Measurements from ENCODE around the gene DALRD3. TPM values are rescaled to one million over a fixed set of nuclear protein-coding genes. Genes with fewer than 3 reads are reported as not detected.

The DALRD3 gene
- polyA plus RNA-seq, 1 of the 3 experiments (the other 2 are of a cell fraction), result 82.7 TPM

GRCh38 chr3:48993834-48994233, 24.5 kb downstream of the DALRD3 start:
- Histone ChIP-seq H3K27me3 (ENCODE audit: insufficient read depth) (no peaks in the 10 kb centered on the region), H3K4me2 (no peak overlapping the region), H3K79me2 (ENCODE audit: insufficient read depth) (peaks cover 19% of the 10 kb centered on the region), H4K20me1 (ENCODE audit: insufficient read depth) (no peaks in the 10 kb centered on the region), H3K9ac (no peak overlapping the region), H3F3A (replicated peaks; ENCODE audit: insufficient read depth) (peaks cover 4% of the 10 kb centered on the region), H3K27ac (ENCODE audit: low read depth in 2 of 2, low read length in 1 of 2) (no peak overlapping the region), H3K36me3 (replicated peaks in 1 of 2; ENCODE audit: control insufficient read depth in 1 of 2, insufficient read depth in 2 of 2, low read length in 1 of 2) (no peaks in the 10 kb centered on the region), H3K9me3 (no peaks in the 10 kb centered on the region), H3K4me3 (ENCODE audit: low read depth in 2 of 2, low read length in 1 of 2) (no peak overlapping the region), H2AFZ (ENCODE audit: low read depth) (no peak overlapping the region), H3K9me2 (no peaks in the 10 kb centered on the region), H3K4me1 (ENCODE audit: control insufficient read depth in 1 of 2, insufficient read depth in 2 of 2, low read depth in 1 of 2, low read length in 1 of 2) (peaks cover 0 to 21% of the 10 kb centered on the region in 2 experiments; a peak in 1 of 4 replicates)
- TF ChIP-seq PBX3 (IDR thresholded peaks at IDR 0.05), result no peak
- no peak for TF ChIP-seq RAD21 (IDR thresholded peaks at IDR 0.05; ENCODE audit: low read length)
- TF ChIP-seq MEF2A (IDR thresholded peaks at IDR 0.05; ENCODE audit: borderline replicate concordance, low read depth), result no peak
- TF ChIP-seq USF1 (IDR thresholded peaks at IDR 0.05; ENCODE audit: borderline replicate concordance, low read depth), result no peak
- TF ChIP-seq TEAD4 (IDR thresholded peaks at IDR 0.05; ENCODE audit: borderline replicate concordance, insufficient read depth), result no peak
- TF ChIP-seq MXI1 (IDR thresholded peaks at IDR 0.05; ENCODE audit: low read depth, low read length), result no peak
- TF ChIP-seq SIN3A (IDR thresholded peaks at IDR 0.05; ENCODE audit: borderline replicate concordance, low read depth, low read length), result no peak
- no peak for TF ChIP-seq RFX5 (IDR thresholded peaks at IDR 0.05; ENCODE audit: low read length)
- no peak for TF ChIP-seq MAX (IDR thresholded peaks at IDR 0.05; ENCODE audit: low read depth)
- no peak for TF ChIP-seq FOSL2 (IDR thresholded peaks at IDR 0.05; ENCODE audit: borderline replicate concordance, low read depth)
- TF ChIP-seq TCF12 (IDR thresholded peaks at IDR 0.05), result no peak
- TF ChIP-seq JUND (IDR thresholded peaks at IDR 0.05), result no peak
- no peak for TF ChIP-seq CHD2 (IDR thresholded peaks at IDR 0.05; ENCODE audit: low read length, partially characterized antibody)
- no peak for TF ChIP-seq RCOR1 (IDR thresholded peaks at IDR 0.05; ENCODE audit: low read length)
- no peak for TF ChIP-seq GATA2 (CRISPR knock-in tag; IDR thresholded peaks at IDR 0.05)
- TF ChIP-seq, protein P1, sequence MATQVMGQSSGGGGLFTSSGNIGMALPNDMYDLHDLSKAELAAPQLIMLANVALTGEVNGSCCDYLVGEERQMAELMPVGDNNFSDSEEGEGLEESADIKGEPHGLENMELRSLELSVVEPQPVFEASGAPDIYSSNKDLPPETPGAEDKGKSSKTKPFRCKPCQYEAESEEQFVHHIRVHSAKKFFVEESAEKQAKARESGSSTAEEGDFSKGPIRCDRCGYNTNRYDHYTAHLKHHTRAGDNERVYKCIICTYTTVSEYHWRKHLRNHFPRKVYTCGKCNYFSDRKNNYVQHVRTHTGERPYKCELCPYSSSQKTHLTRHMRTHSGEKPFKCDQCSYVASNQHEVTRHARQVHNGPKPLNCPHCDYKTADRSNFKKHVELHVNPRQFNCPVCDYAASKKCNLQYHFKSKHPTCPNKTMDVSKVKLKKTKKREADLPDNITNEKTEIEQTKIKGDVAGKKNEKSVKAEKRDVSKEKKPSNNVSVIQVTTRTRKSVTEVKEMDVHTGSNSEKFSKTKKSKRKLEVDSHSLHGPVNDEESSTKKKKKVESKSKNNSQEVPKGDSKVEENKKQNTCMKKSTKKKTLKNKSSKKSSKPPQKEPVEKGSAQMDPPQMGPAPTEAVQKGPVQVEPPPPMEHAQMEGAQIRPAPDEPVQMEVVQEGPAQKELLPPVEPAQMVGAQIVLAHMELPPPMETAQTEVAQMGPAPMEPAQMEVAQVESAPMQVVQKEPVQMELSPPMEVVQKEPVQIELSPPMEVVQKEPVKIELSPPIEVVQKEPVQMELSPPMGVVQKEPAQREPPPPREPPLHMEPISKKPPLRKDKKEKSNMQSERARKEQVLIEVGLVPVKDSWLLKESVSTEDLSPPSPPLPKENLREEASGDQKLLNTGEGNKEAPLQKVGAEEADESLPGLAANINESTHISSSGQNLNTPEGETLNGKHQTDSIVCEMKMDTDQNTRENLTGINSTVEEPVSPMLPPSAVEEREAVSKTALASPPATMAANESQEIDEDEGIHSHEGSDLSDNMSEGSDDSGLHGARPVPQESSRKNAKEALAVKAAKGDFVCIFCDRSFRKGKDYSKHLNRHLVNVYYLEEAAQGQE (IDR thresholded peaks at IDR 0.05; ENCODE audit: low read depth, low read length), result no peak
- no peak for TF ChIP-seq TAF1 (IDR thresholded peaks at IDR 0.05; ENCODE audit: borderline replicate concordance, low read depth, low read length)
- TF ChIP-seq EZH2phosphoT487 (IDR thresholded peaks at IDR 0.05; ENCODE audit: borderline replicate concordance, low read depth), result no peak
- TF ChIP-seq, protein P2, sequence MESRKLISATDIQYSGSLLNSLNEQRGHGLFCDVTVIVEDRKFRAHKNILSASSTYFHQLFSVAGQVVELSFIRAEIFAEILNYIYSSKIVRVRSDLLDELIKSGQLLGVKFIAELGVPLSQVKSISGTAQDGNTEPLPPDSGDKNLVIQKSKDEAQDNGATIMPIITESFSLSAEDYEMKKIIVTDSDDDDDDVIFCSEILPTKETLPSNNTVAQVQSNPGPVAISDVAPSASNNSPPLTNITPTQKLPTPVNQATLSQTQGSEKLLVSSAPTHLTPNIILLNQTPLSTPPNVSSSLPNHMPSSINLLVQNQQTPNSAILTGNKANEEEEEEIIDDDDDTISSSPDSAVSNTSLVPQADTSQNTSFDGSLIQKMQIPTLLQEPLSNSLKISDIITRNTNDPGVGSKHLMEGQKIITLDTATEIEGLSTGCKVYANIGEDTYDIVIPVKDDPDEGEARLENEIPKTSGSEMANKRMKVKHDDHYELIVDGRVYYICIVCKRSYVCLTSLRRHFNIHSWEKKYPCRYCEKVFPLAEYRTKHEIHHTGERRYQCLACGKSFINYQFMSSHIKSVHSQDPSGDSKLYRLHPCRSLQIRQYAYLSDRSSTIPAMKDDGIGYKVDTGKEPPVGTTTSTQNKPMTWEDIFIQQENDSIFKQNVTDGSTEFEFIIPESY (IDR thresholded peaks at IDR 0.05; ENCODE audit: borderline replicate concordance, low read depth), result no peak
- ChIA-PET CTCF (interaction anchor here (0.9 to 1.6 kb wide), 3 partner anchors 14 to 23 kb away, joined by 3 to 5 read pairs (median 3); partner anchors contain the start of gene WDR6), POLR2A (interaction anchor here (0.8 kb wide), 1 partner anchor 331 kb away, joined by 3 read pairs; no protein-coding TSS in a partner anchor)
- no peak for DNase-seq

Data from SK-N-SH (cell line).